ENCODE results near the gene ARMC6.

ARMC6 gene

DNA sequence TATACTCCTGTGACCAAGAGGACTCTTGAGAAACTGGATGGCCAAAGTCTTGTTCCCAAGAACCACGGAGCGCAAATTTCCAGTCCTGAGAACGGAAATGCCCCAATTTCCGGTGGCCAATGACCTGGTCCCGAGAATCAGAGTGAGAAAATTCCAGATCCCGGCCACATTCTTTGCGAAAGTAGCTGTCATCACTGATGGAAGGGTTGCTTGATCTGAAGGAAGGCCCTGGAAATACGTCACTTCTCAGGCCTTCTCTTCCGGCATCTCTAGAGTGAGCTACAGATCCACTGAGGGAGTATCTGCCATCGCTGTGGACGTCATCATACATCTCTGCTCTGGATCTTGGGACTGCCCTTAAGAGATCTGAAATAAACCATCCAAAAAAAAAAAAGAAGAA, 7.5 kb upstream of the ARMC6 start:
- no peak for DNase-seq

GRCh38 chr19:19026299-19026971, 7.0 kb upstream of the ARMC6 start:
- no peak for DNase-seq

DNA sequence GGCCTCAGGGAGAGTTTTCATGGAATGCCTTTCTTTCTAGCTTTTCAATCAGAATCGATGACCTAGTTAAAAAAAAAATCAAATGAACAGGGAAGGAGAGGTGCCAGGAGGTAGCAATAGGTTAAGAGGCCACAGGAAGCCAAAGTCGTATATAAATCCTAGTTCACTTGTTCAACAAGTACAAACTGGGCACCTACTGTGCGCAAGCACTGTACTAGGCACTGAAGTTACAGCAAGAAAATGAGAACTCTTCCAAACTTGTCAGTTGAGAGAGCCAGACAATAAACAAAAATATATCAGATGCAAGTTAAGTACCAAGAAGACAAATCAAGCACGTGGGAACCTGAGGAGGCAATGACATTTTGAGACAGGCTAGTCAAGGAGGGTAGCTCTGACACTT, 6.2 kb upstream of the ARMC6 start:
- no peak for DNase-seq

DNA sequence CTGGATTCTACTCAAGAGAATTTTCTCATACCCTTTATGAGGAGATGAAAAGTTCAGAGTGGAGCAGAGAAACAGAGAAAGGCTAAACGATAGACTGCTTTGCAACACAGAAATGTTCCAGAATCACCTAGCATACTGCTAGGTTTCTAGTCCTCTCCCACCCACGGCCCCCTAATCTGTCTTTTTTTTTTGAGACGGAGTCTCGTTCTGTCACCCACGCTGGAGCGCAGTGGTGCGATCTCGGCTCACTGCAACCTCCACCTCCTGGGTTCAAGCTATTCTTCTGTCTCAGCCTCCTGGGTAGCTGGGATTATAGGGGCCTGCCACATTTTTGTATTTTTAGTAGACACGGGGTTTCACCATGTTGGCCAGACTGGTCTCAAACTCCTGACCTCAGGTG, 4.9 kb upstream of the ARMC6 start:
- DNase-seq = no peak

GRCh38 chr19:19031891-19032290, 1.5 kb upstream of the ARMC6 start:
- no peak for DNase-seq

GRCh38 chr19:19032420-19033175, 805 bp upstream of the ARMC6 start:
- DNase-seq = peak; percentile 35

- DNase-seq = no peak
These were observed 302 bp upstream of the ARMC6 start for GRCh38 chr19:19033176-19033425.

DNA sequence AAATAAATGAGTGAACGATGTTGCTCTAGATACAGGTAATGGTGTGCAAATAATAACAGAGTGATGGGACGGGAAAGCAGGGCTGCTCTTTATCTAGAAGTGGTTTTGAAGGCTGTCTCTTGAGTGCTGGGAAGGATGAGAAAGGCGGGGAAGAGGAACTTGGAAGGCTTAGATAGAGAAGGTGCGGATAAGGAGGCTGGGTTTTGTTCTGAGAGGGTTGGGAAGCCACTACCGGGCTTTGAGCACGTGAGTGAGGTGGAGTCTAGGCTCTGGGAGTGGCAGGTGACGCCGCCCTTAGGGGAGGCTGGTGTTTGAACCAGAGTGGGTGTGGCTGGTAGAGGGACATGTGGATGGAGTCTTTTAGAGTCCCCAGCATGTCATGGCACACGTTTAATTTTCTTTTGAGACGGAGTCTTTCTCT, 811 bp downstream of the ARMC6 start:
- peak; percentile 13 for DNase-seq

DNA sequence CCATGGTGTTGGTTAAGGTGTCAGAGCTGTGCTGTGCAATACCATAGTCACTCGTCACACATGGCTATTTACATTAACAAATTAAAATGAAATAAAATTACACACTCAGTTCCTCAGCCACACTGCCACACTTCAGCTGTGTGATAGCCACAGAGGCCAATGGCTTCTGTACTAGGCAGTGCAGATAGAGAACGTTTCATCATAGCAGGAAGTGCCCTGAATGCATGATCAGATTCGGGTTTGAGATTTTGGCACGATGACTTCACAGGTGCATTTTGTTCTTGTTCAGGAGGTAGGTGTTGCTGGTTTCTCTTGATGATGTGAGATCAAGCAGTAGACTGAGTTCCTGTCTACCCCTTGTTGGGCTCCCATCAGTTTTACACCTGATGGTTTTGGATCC, 6.5 kb downstream of the ARMC6 start:
- no peak for DNase-seq

DNA sequence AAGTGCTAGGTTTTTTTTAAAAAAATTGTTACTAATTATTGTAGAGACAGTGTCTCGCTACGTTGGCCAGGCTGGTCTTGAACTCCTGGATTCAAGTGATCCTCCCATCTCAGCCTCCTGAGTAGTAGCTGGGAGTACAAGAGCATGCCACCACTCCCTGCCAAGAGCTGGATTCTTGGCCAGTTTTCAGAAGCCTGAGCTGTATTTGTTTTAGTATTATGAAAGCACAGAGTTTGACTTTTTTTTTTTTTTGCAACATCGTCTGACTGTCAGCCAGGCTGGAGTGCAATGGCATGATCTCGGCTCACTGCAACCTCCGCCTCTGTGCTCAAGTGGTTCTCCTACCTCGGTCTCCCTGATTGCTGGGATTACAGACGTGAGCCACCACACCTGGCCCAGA, 7.0 kb downstream of the ARMC6 start:
- no peak for DNase-seq

- no peak for DNase-seq
These were observed 9.4 kb downstream of the ARMC6 start for GRCh38 chr19:19042732-19043280.

DNA sequence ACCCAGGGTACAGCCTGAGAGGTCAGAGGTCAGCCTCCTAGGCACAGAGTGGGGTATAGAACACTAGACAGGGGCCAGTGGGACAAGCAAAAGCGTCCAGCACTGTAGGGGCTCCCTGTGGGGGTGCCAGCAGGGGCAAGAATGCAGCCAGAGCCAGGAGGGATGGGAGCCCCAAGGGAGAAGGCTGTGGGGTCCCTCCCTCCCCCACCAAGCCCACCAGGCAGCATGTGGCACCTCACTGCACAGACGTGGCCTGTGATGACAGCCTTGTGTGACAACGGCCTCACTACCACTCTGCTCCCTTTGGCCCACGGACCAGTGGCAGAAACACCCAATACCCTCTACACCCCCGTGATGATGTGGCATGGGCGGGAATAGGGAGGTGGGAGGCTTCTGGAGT, 10.1 kb downstream of the ARMC6 start:
- DNase-seq = no peak

DNA sequence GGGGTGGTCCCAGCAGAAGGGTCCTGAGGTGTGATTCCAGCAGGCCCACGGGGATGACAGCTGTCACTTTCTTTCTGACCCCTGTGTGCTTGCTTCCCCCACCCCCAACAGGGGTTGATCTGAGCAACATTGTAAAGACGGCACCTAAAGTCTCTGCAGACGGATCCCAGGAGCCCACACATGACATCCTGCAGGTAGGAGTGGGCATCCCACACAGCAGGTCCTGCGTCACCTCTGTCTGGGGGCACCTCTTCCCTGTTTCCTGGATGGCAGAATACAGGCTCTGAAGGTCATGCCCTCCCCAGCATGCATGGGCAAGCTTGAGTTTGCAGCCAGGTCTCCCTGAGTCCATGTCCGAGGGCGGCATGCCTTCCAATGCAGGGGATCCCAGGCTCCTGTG, 10.5 kb downstream of the ARMC6 start:
- no peak for DNase-seq

DNA sequence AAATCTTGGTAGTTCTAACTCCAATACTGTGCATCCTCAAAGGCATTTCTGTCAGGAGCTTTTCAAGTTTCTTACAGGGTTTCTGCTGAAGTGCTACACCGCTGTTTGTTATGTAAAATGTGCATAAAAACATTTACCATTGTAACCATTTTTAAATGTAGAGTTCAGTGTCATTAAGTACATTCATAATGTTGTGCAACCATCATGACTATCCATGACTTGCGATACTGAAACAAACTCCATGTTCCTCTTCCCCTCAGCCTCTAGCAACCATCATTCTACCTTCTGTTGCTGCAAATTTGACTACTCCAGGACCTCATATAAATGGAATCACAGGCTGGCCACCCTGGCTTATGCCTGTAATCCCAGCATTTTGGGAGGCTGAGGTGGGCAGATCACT, 16.0 kb downstream of the ARMC6 start:
- no peak for DNase-seq

GRCh38 chr19:19050104-19050503, 16.7 kb downstream of the ARMC6 start:
- no peak for DNase-seq

DNA sequence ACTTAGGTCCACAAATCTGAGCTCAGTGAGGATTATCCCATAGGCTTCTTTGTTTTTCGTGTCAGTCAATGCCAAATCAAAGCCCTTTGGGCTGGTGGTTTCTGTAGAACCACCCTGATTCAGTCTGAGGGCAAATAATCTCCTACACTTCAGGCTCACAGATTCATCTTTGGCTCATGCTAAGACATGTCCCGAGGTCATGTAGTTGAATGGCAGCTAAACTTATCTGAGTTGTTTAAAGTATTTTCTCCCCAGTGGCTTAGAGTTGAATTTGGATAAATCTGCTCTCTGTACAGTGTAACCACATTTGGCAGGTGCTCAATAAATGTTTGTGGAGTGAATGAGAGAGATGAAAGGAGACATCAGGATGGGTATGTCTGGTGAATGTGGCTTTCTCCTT, 17.3 kb downstream of the ARMC6 start:
- DNase-seq = no peak

DNA sequence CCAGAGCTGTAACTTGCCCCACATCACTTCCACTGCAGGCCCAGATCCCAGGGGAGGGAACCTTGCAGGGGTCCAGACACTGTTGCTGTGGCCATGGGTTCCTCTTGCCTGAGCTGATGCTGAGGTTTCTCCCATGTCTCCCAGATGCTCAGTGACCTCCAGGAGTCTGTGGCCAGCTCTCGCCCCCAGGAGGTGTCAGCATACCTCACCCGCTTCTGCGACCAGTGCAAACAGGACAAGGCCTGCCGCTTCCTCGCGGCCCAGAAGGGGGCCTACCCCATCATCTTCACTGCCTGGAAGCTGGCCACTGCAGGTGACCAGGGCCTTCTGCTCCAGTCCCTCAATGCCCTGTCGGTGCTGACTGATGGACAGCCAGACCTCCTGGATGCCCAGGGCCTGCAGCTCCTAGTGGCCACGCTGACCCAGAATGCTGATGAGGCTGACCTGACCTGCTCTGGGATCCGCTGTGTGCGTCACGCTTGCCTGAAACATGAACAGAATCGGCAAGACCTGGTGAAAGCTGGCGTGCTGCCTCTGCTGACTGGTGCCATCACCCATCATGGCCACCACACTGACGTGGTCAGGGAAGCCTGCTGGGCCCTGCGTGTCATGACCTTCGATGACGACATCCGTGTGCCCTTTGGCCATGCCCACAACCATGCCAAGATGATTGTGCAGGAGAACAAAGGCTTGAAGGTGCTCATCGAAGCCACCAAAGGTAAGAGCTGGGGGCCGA, 18.2 kb downstream of the ARMC6 start:
- no peak for DNase-seq

- DNase-seq = no peak
These were observed 19.5 kb downstream of the ARMC6 start for GRCh38 chr19:19052921-19053320.

DNA sequence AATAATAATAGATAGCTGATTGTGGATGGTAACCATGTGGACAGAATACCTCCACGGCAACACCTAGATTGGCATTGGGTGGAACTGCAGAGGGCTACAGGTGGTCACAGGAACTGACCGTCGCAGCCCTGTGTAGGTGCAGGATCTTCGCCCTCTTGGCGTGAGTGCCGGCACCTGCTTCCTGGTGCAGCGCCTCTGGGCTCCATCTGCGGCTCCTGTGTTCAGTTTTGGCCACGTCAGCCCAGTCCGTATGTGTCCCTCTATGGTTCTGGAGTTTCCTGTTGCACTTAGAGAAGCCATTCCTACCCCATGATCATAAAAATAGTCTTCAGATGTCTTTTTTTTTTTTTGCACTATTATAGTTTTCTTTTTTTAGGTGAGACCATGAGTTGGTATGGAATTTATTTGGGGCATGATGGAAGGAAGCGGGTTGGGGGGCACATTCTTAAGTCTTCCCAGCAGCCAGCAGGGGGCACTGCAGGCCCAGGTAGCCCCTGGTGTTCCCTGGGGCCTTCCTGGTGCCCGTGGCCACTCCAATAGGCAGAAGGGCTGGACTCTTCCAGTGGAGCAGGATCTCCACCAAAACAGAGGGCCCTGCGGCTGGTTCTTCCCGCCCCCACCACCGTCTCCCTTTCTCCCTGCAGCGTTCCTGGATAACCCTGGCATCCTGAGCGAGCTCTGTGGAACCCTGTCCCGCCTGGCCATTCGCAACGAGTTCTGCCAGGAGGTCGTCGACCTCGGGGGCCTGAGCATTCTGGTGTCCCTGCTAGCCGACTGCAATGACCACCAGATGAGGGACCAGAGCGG, 20.3 kb downstream of the ARMC6 start:
- DNase-seq = no peak

- no peak for DNase-seq
These were observed 21.0 kb downstream of the ARMC6 start for GRCh38 chr19:19054315-19054938.

DNA sequence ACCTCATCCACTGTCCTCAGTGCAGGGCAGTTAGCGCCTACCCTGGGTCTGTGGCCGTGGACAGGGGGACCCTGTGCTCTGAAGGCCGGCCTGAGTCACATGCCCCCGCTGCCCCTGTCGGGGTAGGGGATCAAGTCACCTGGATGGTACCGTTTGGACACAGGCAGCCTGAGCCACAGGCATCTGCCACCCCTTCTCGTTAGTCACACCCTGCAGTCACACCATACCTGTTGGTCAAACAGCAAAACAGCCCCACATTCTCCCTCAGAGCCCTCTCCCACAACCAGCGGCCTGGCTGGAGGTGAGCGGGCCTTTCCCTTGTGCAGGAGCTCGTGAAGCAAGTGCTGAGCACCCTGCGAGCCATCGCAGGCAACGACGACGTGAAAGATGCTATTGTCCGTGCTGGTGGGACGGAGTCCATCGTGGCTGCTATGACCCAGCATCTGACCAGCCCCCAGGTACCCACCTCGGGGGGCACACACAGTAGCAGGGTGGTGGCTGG, 21.6 kb downstream of the ARMC6 start:
- DNase-seq = no peak

GRCh38 chr19:19055701-19056100, 22.3 kb downstream of the ARMC6 start:
- no peak for DNase-seq

All from NCI-H748 treated with DMSO at 0.1 percent for 48 hours (cell line).